Smooth muscle cell (in vitro differentiated cells): ENCODE results near the gene CCDC187. TPM values are rescaled to one million over a fixed set of nuclear protein-coding genes. Genes with fewer than 3 reads are reported as not detected.
A peak's percentile ranks its signal among the peaks of the same experiment; 100 is the strongest.

Experiments used
- DNase-seq: peaks from one replicate; lab custom pipeline; 2025; ENCODE audit not compliant: unreplicated experiment; lab: John Stamatoyannopoulos, UW
- H2AFZ ChIP-seq: fragments of 200-600 bp; sonication (generic); 2 replicates; pipeline ENCODE4 v1.6.0; 2016; ENCODE audit warnings: antibody characterized with exemption, low read depth, mild to moderate bottlenecking
- H3F3A ChIP-seq: fragments of 200-600 bp; sonication (generic); 2 replicates; pipeline ENCODE4 v1.6.0; 2017; ENCODE audit warnings: antibody characterized with exemption, low read depth
- H3K27ac ChIP-seq: fragments of 200-600 bp; sonication (generic); 2 replicates; pipeline ENCODE4 v1.5.1; 2016; ENCODE audit warnings: low read depth, mild to moderate bottlenecking
- H3K27me3 ChIP-seq: fragments of 200-600 bp; sonication (generic); 2 replicates; pipeline ENCODE4 v1.6.1; 2016; ENCODE audit warnings: low read depth, mild to moderate bottlenecking
- H3K36me3 ChIP-seq: fragments of 200-600 bp; sonication (generic); 2 replicates; pipeline ENCODE4 v1.5.1; 2016; ENCODE audit warnings: low read depth
- H3K4me1 ChIP-seq: fragments of 200-600 bp; sonication (generic); 2 replicates; pipeline ENCODE4 v1.5.1; 2016; ENCODE audit warnings: low read depth
- H3K4me2 ChIP-seq: fragments of 200-600 bp; sonication (generic); 2 replicates; pipeline ENCODE4 v1.6.0; 2016; ENCODE audit warnings: mild to moderate bottlenecking
- H3K4me3 ChIP-seq: fragments of 200-600 bp; sonication (generic); 2 replicates; pipeline ENCODE4 v1.5.1; 2016; ENCODE audit warnings: mild to moderate bottlenecking
- H3K79me2 ChIP-seq: fragments of 200-600 bp; sonication (generic); 2 replicates; pipeline ENCODE4 v1.6.0; 2016; ENCODE audit warnings: low read depth, mild to moderate bottlenecking
- H3K9ac ChIP-seq: fragments of 200-600 bp; sonication (generic); 2 replicates; pipeline ENCODE4 v1.6.0; 2016; ENCODE audit warnings: low read depth
- H3K9me3 ChIP-seq: fragments of 200-600 bp; sonication (generic); replicated peaks from 2 replicates; pipeline ENCODE4 v1.5.1; 2016; ENCODE audit warnings: low read depth
- H4K20me1 ChIP-seq: fragments of 200-600 bp; sonication (generic); 2 replicates; pipeline ENCODE4 v1.6.0; 2016; ENCODE audit warnings: low read depth
- WGBS: methylation state at CpG from one replicate; pipeline ENCODE4 v1.1.7; 2016; ENCODE audit warnings: low lambda C conversion rate; 5-methylcytosine and 5-hydroxymethylcytosine counted together
- polyA plus RNA-seq: library from polyadenylated mRNA; unstranded; fragments of >200 nt; fragmentation: Nextera tagmentation; extraction: Ambion mirVana; gene quantifications from 2 replicates; pipeline ENCODE4 v1.2.1, GENCODE V29; 2016
- total RNA-seq: library from RNA; depleted of rRNA; stranded (reverse); fragments of >200 nt; gene quantifications from 2 replicates; pipeline ENCODE4 v1.2.3, GENCODE V29; 2014
- TF ChIP-seq, protein P1 (sequence below): fragments of 200-600 bp; sonication (generic); IDR thresholded peaks from 2 replicates; pipeline ENCODE4 v1.5.1; 2017; ENCODE audit warnings: borderline replicate concordance, mild to moderate bottlenecking, antibody characterized with exemption; ENCODE audit not compliant: insufficient read depth, poor library complexity, severe bottlenecking

The CCDC187 gene
- total and polyA plus RNA-seq, 2 experiments from 2014 or later = 0.10 TPM; not detected in 1

DNA sequence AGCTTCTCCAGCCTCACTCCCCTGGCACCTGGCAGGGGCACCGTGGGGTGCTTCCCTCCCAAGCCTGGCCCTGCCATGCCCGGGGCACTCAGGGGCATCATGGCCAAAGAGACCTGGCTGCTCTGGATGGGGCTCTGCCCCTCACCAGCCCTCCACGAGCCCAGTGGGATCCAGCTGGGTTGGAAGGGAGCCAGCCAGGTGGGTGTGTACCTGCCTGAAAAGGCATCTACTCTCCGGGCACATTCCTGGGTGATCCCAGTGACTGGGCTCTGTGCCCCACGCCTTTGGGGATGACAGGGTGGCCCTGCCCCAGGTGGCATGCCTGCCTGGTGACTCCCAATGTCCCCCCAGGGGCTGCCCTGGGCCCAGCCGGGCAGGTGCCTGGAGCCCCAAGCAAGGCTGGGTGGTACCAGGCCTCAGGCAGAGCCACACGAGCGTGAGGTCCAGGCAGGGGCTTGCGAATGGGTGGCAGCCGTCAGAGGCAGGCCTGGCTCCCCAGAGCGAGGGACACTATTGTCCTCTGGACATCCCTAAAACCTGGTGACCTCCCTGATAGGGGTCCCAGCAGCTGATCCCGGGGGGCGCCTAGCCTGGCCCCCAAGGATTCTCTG lies 24.2 kb upstream of the CCDC187 start:
- Histone ChIP-seq H3K9me3 (no peaks in the 10 kb centered on the region), H3K9ac (peak overlapping the region; percentile 59), H3F3A (peaks cover 6% of the 10 kb centered on the region), H3K79me2 (peaks cover 49% of the 10 kb centered on the region), H3K4me2 (peak overlapping the region; percentile 96), H4K20me1 (peaks cover 52% of the 10 kb centered on the region), H3K4me1 (peaks cover 27% of the 10 kb centered on the region), H2AFZ (no peak overlapping the region), H3K36me3 (no peaks in the 10 kb centered on the region), H3K4me3 (peak overlapping the region; percentile 60), H3K27me3 (no peaks in the 10 kb centered on the region), H3K27ac (peak overlapping the region; percentile 80)
- DNase-seq = no peak
- WGBS = 38% methylated on average over 12 of the region's 13 CpGs
- TF ChIP-seq, protein P1, sequence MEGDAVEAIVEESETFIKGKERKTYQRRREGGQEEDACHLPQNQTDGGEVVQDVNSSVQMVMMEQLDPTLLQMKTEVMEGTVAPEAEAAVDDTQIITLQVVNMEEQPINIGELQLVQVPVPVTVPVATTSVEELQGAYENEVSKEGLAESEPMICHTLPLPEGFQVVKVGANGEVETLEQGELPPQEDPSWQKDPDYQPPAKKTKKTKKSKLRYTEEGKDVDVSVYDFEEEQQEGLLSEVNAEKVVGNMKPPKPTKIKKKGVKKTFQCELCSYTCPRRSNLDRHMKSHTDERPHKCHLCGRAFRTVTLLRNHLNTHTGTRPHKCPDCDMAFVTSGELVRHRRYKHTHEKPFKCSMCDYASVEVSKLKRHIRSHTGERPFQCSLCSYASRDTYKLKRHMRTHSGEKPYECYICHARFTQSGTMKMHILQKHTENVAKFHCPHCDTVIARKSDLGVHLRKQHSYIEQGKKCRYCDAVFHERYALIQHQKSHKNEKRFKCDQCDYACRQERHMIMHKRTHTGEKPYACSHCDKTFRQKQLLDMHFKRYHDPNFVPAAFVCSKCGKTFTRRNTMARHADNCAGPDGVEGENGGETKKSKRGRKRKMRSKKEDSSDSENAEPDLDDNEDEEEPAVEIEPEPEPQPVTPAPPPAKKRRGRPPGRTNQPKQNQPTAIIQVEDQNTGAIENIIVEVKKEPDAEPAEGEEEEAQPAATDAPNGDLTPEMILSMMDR = no peak

GRCh38 chr9:136327304-136327974 lies 23.5 kb upstream of the CCDC187 start, which contains the start of gene GPSM1:
GPSM1 (plus strand) TSS chr9:136327539; CDS start chr9:136327696, 157 bp downstream.
- WGBS = no CpG with 5 or more reads among the region's 88 CpGs

GRCh38 chr9:136326761-136327303 lies 22.9 kb upstream of the CCDC187 start:
- 44% methylated on average over 15 of the region's 17 CpGs for whole genome bisulfite sequencing
- Histone ChIP-seq H3K4me2 (peak overlapping the region; percentile 96), H3K9ac (peak overlapping the region; percentile 49)

More at GRCh38 chr9:136327304-136327974, 23.5 kb upstream of the CCDC187 start, which contains the start of gene GPSM1:
- Histone ChIP-seq H3K4me2 (peak within 1 kb of the TSS; percentile 96), H3K36me3 (no peaks in the 10 kb centered on the region), H4K20me1 (peaks cover 46% of the 10 kb centered on the region), H3K9me3 (no peaks in the 10 kb centered on the region), H3K27ac (peak within 1 kb of the TSS; percentile 80), H3K9ac (peak within 1 kb of the TSS; percentile 59), H2AFZ (no peak within 1 kb of the TSS), H3F3A (peaks cover 6% of the 10 kb centered on the region), H3K4me3 (peak within 1 kb of the TSS; percentile 60), H3K4me1 (peaks cover 27% of the 10 kb centered on the region), H3K79me2 (peaks cover 46% of the 10 kb centered on the region), H3K27me3 (no peaks in the 10 kb centered on the region)
- peak; percentile 60 for DNase-seq
- TF ChIP-seq, protein P1 = no peak

More at GRCh38 chr9:136326761-136327303, 22.9 kb upstream of the CCDC187 start:
- DNase-seq = peak; percentile 60
- H3K27ac ChIP-seq = peak overlapping the region; percentile 80
- H2AFZ ChIP-seq = no peak overlapping the region
- H3K36me3 ChIP-seq = no peaks in the 10 kb centered on the region
- no peaks in the 10 kb centered on the region for H3K9me3 ChIP-seq
- H3K27me3 ChIP-seq = no peaks in the 10 kb centered on the region
- H3K4me3 ChIP-seq = peak overlapping the region; percentile 60
- H4K20me1 ChIP-seq = peaks cover 40% of the 10 kb centered on the region
- TF ChIP-seq, protein P1 = no peak
- peaks cover 6% of the 10 kb centered on the region for H3F3A ChIP-seq
- H3K79me2 ChIP-seq = peaks cover 41% of the 10 kb centered on the region
- H3K4me1 ChIP-seq = peaks cover 27% of the 10 kb centered on the region
